Left renal pelvis (tissue), 4 donors: ENCODE results near the gene MYBPH. TPM values are rescaled to one million over a fixed set of nuclear protein-coding genes. Genes with fewer than 3 reads are reported as not detected.

Source experiments
- DNase-seq, 4 donors: peaks; one replicate each; pipeline ENCODE4 v3.0.0-alpha.2; 2013; ENCODE audit warnings: low read depth in 4 of 4, low spot score in 3 of 4
- polyA plus RNA-seq, 4 donors: library from polyadenylated mRNA; unstranded; fragments of 120-200 nt; gene quantifications; one replicate each; pipeline ENCODE4 v1.2.1, GENCODE V29; 2013; ENCODE audit not compliant: insufficient read length in 4 of 4

MYBPH gene
- polyA plus RNA-seq, 4 donors: 0.07 to 0.24 (median 0.16) TPM

DNA sequence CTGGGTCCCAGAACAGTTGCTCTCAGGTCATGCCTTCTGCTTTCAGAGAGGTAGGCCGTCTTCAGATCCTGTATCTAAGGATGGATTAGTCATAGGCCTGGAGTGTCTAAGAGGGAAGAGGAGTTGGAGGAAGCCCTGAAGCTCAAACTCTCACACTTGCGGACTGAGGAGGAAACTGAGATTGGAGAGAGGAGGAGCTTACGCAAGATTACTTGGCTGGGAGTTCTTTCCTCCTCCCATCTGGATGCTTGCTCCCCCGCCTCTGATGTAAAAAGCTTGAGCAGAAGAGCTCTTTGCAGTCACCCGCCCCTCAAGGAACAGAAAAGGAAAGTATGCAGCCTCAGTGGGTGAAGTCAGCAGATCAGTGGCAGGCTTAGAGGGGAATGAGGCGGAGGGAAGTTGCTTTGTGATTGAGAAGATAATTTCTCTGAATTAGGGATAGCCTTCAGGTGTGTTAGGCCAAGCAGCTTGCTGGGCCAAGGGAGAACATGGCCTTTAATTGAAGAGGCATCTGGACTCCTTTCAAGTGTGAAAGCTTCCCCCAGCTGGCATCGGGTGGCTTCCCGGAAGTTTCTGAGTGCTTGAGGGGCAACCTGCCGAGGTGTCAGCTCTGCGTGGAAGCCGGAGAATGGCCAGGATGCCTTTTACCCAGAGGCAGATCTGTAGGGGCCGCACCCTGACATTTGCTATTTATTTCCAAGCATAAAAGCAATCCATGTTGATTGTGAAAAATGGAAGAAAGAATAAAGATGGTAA is 41.5 kb downstream of the MYBPH start:
- DNase-seq: no peak

- no peak for DNase-seq
Measured at GRCh38 chr1:203131548-203132200, 44.0 kb downstream of the MYBPH start.

DNA sequence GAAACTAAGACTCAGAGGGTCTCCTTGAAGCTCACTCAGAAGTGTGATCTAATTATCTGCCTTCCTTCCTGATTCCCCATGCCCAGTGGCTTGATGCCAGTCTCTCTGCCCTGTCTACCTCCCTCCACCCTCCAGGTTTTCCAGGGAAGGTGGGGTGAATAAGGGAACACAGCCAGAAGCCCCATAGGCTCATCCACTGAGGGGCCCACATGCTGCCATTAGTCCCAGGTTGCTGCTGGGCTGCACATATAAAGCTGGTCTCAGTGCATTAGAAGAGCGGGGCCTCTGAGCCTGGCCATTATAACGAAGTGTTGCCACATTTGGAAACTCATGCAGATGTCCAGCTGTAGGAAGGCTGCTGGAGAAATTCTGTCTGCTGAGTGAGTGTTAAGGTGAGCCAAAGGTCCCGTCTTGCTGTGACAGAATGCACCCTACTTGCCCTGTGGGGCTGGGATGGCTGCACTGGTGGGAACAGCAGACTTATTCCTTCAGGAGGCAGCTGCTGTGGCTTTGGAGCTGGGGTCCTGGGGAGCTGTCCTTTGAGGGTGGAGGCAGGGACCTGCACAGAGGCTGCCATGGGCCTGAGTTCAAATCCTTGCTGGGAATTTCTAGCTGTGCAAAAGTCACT is 45.2 kb downstream of the MYBPH start:
- DNase-seq: no peak

DNA sequence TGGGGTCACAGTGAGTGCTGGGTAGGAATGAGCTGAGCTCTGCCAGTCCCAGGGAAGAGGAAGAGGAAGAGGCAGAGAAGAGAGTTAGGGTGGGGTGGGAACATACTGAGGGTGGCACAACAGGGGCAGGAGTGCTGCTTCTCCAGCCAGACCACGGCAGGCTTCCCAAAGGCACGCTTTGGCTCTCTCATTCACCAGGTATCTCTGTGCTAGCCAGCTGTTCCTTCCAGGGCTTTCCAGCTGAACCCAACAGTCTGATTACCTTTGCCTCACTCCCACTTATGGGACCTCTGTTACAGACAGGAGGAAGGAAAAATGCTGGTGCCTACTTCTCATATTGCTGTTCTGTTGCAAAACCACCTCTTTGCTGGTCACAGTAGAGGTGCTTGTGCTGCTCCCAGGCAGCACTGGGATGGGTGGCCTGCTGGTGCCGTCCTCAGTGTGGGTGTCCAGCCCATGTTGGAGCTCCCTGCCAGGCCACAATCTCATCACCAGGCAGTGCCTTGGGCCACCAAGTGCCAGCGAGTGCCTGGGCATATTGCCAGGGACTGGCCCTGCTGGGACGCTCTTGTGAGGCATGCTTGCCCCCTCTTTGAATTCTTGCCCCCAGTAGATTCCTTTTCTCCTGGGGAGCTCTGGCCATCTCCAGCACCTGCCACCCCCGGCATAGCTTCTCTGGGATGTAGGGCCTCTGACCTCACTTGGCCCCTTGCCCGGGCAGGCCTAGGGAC is 46.0 kb downstream of the MYBPH start:
- DNase-seq: no peak

DNA sequence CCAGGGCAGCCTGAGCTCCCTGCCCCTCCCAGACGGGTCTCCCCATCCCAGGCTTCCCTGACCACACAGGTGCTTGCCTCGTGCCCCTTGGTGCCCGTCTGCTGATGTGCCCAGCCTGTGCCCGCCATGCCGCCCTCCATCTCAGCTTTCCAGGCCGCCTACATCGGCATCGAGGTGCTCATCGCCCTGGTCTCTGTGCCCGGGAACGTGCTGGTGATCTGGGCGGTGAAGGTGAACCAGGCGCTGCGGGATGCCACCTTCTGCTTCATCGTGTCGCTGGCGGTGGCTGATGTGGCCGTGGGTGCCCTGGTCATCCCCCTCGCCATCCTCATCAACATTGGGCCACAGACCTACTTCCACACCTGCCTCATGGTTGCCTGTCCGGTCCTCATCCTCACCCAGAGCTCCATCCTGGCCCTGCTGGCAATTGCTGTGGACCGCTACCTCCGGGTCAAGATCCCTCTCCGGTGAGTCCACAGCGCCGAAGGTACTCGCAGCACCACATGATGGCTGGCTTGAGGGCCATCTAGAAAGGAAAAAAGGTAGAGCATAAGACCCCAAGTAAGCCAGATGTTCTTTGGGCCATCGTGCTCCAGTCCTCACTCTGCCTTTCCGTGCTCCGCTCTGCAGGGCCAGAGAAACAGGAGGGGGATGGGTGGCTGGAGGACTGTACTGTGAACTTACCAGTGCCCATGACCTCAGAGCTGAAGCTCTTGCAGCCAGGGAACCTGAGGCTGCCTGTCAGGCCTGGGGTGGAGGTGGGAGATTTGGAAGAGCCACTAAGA is 46.7 kb downstream of the MYBPH start:
- DNase-seq: no peak

- DNase-seq: no peak
Measured at GRCh38 chr1:203128431-203128715, 47.3 kb downstream of the MYBPH start.

DNA sequence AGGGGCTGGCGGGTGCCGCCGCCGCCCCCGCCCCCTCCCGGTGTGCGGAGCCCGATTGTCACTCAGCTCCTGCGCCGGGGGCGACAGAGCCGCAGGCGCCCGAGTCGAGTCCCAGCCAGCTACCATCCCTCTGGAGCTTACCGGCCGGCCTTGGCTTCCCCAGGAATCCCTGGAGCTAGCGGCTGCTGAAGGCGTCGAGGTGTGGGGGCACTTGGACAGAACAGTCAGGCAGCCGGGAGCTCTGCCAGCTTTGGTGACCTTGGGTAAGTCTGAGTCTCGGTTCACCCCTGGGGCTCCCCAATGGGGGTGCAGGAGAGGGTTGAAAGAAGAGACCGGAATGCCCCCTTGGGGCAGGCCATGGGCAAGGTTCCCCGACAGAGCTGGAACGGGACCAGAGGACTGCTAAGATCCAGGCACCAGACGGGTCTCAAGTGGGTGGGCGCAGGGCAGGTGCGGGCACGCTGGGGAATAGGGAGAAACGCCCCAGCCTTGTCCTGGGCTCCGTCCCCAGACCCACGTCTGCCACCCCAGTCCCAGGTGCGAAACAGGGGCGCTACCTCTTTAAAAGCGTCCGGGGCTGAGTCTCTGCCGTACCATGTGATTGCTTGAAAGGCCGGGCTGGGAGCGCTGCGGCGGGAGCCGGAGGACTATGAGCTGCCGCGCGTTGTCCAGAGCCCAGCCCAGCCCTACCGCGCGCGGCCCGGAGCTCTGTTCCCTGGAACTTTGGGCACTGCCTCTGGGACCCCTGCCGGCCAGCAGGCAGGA is 47.8 kb downstream of the MYBPH start, which contains the start of gene ADORA1:
Gene ADORA1, plus strand, starts transcription at position 61 of the 765 bp plus-strand sequence. CDS start 1,116 bp downstream, outside the sequence.
- no peak for DNase-seq

DNA sequence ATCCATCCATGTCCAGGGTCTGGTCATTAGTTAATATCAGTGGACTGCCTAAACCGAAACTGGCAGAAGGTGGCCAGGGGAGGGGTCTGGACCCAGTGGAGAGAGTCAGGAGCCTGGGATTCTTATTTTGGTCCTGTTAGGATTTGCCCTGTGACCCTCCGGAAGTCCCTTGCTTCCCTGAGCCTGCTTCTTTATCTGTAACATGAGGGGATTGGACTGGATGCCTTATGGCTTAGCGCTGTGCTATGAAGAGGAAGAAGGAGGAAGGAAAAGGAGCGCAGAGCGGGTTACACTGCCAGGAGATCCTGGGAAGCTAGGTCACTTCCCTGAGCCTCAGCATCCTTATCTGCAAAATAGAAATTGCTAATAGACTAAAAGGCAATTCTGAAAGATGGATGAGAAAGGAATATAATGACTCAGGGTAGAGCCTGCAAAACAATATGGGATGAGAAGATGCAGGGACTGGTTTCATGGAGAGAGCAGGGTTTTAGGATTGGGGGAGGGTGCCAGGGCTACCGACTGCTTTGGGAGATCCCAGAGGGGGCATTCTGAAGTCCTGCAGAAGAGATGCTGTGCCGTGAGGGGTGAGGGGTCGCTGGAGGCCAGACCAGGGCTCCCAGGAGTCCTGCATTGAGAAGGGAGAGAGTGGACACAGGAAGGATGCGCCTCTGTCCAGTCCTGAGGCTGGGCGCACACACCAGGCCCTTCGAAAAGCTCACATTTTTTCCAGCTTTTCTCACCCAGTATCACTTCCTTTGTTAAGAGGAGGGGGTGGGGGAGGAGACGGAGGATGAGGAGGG is 48.6 kb downstream of the MYBPH start:
- no peak for DNase-seq

DNA sequence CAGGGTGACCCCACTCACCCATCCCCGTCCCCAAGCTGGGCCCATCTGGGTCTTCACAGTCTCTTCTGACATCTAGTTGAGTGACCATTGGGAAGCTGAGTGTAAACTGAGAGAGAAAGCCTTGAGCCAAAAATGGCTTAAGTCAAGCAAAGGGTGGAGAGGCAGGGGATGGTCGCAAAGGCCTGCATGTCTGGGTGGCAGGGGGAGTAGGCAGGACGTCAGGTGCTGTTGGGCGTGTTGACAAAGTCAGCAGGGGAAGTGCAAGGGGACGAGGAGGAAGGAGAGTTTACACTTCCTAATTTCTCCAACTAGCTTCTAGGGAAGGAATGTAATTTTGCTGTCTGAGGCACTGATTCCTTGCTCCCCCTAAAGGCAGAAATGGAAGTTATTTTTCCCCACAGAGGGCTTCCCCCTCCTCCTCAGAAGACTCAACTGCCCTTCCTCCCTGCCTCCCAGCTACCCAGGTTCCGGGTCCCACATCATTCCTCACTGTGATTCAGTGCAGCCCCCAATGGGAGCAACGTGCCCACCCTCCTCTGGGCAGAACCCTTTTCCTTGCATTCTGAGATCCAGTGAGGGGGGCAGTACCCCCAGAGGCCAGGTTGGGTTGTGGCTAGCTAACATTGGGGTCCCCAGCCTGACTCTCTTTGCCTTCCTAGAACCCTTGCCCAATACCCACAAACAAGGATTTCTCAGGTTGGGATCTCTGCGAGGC is 49.3 kb downstream of the MYBPH start:
- DNase-seq: no peak

DNA sequence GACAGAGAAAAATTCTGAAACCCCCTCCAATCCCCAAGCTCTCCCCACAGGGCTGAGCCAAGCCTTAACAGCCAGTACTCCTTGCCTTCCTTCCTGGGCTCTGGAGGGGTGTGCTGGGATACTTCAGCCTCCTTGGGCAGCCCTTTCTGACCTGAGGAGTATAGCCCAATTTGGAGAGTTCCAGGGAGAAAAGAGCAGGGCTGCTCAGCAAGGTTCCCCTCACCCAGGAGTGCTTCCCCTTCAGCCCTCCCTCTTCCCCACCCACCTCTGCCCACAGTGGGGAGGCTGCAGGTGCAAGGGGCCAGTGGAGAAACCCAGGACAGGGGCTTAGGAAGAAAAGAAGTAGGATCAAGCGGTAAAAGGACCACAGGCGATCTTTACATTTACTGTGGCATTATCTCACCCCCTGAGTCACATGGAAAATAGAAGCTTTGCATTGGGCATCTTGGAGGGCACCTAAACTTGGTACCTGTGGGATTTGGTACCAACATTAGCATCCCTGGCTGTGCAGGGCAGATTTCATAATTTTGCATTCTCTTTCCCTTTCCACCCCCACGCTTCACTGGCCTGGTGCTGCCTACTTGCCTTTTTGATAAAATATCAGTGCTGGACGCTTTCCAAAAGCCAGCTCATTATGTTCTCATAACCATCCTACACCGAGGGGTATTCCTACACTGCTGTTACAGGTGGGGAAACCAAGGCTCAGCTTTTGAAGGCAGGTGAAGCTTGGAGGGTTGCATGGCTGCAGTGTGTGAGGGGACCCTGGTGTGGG is 50.9 kb downstream of the MYBPH start:
- DNase-seq: no peak

- DNase-seq: no peak
Measured at GRCh38 chr1:203124011-203124410, 51.6 kb downstream of the MYBPH start.

DNA sequence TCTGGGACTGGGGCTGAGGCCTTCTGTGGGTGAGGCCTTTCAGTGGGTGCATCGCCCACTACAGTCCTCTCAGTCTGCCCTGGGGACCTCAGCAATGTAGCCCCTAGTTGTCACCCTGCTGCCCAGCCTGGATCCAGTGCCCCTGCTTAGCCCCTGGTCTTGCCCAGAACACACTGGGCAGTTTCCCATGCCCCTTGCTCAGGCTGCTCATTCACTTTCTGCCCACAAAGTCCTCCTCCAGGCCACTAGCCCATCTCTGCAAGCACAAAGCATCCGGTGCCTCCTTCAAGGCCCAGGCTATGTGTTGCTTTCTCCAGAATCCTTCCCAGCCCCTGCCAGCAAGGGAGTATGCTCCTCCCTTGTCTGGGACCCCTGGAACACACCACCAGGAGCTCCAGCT is 53.5 kb downstream of the MYBPH start:
- DNase-seq: no peak

DNA sequence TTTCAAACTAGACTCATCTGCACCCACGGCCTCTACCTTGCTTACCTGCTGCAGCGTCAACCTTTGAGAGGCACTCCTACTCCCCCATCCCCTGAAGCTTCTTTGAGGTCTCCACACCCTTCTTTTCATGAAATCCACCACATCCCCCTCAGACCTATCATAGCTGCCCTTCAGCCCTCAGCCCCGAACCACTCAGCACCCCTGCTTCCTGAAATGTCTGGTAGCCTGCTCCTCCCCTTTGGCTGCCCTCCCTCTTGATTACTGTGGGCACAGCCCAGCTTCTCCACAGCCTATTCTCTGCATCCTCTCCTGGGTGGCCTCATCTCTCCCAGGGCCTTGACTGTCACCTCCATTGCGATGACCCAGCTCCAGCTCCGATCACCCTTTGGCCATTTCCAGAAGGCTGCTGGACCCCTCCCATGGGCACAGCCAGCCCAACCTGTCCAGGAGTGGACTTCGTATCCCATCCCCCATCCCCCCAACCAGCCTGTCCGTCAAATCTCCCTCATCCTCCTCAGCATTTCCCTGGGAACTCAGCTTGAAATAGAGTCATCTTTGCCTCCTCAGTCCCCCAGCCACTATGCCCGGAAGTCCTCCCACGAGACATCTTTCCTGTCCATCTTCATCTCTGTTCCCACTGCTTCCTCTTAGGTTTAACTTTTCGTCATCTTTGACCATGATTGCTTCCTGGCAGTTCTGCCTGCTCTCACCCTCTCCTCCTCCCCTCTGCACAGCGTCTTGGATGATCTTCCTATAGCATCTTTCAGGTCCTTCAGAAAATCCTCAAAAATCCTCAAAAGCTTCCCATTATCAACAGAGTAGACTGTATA is 54.2 kb downstream of the MYBPH start:
- no peak for DNase-seq

DNA sequence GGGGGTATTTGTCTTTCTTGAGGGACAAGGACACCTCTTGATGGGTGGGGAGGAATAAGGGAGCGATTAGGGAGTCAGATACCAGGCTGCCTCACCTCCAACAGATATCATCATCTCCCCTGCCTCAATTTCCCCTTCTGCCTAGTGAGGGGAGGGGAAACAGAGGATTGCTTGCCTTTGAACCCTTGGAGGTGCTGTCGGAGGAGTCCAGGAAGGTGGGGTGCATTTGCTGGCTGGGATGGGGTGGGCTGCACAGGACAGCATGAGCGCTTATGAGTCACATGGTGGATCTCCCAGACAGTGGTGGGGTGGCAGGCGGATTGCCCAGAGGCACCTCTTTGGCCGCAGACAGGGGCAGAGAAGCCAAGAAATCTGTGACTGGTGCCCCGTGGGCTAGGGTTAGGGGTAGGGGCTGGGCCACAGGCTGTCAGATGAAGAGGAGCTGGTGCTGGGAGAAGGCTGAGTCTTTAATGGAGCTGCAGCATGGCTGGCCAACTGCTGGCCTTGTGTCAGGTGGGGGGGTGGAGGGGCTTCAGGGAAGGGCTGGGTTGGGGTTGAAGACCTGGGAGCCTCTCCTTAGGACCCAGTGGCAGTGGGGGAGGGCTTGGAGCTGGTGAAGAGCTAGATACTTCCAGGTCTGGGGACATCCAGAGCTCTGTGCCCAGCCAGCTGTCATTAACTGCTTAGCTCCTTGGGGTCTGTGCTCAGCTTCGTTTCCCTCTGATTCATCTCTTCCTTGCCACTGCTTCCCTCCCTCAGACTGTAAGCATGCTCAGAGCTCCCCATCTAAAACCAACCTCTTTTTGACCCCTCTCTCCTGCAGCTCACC is 55.1 kb downstream of the MYBPH start:
- no peak for DNase-seq
